Activated CD8-positive, alpha-beta memory T cell treated with anti-CD3 and anti-CD28 coated beads for 36 hours (primary cell): Measurements from ENCODE around the gene PDP2. TPM values are rescaled to one million over a fixed set of nuclear protein-coding genes. Genes with fewer than 3 reads are reported as not detected.

Experiments used
- CTCF ChIA-PET: fragments of 350-600 bp; sonication (Branson Sonifier 250); formaldehyde crosslinking; loops from one replicate; lab custom pipeline; 2021; ENCODE audit warnings: antibody characterized with exemption; lab: Charles Lee
- POLR2A ChIA-PET: fragments of 350-600 bp; sonication (Branson Sonifier 250); formaldehyde crosslinking; loops from one replicate; lab custom pipeline; 2021; ENCODE audit warnings: antibody characterized with exemption; lab: Charles Lee
- total RNA-seq, 2 experiments: library from RNA; stranded (reverse); gene quantifications; one replicate each; pipeline ENCODE4 v1.2.3, GENCODE V29; 2021

The PDP2 gene
- total RNA-seq, 2 experiments from 2014 or later: 28.9 to 30.4 TPM

GRCh38 chr16:66906916-66907836, 26.9 kb downstream of the PDP2 start:
- ChIA-PET POLR2A (no interaction called here), CTCF (interaction anchor here (1.4 to 1.8 kb wide), 3 partner anchors 12 to 15 kb away, joined by 3 to 5 read pairs (median 4); partner anchors contain the start of gene CDH16)

GRCh38 chr16:66908116-66908515, 27.8 kb downstream of the PDP2 start:
- CTCF ChIA-PET: interaction anchor here (1.8 kb wide), 1 partner anchor 13 kb away, joined by 4 read pairs; no protein-coding TSS in a partner anchor
- POLR2A ChIA-PET: no interaction called here

- POLR2A ChIA-PET: no interaction called here
Measured at GRCh38 chr16:66908762-66909559, 28.6 kb downstream of the PDP2 start.

GRCh38 chr16:66910175-66910940, 30.0 kb downstream of the PDP2 start:
- POLR2A ChIA-PET: no interaction called here
- CTCF ChIA-PET: interaction anchor here (1.0 to 2.2 kb wide), 5 partner anchors 10 to 42 kb away, joined by 3 to 8 read pairs (median 3); no protein-coding TSS in a partner anchor

More at GRCh38 chr16:66908762-66909559, 28.6 kb downstream of the PDP2 start:
- CTCF ChIA-PET: interaction anchor here (1.5 to 2.2 kb wide), 2 partner anchors 13 to 41 kb away, joined by 7 to 8 read pairs; no protein-coding TSS in a partner anchor

- ChIA-PET CTCF (interaction anchor here (1.1 to 1.5 kb wide), 3 partner anchors 11 to 18 kb away, joined by 3 read pairs; no protein-coding TSS in a partner anchor), POLR2A (no interaction called here)
Measured at GRCh38 chr16:66911112-66911511, 30.8 kb downstream of the PDP2 start.

GRCh38 chr16:66911801-66912200, 31.5 kb downstream of the PDP2 start:
- ChIA-PET POLR2A (no interaction called here), CTCF (interaction anchor here (0.9 to 1.3 kb wide), 3 partner anchors 17 to 44 kb away, joined by 3 read pairs; no protein-coding TSS in a partner anchor)

- CTCF ChIA-PET: interaction anchor here (1.0 to 1.3 kb wide), 2 partner anchors 21 to 45 kb away, joined by 3 read pairs; partner anchors contain the start of gene CIAO2B
- POLR2A ChIA-PET: no interaction called here
Measured at GRCh38 chr16:66913081-66913480, 32.8 kb downstream of the PDP2 start.

GRCh38 chr16:66913711-66914110, 33.4 kb downstream of the PDP2 start:
- ChIA-PET POLR2A (no interaction called here), CTCF (no interaction called here)

GRCh38 chr16:66914541-66914940, 34.2 kb downstream of the PDP2 start:
- ChIA-PET CTCF (no interaction called here), POLR2A (no interaction called here)

- ChIA-PET CTCF (no interaction called here), POLR2A (no interaction called here)
Measured at GRCh38 chr16:66915041-66915440, 34.7 kb downstream of the PDP2 start.

- CTCF ChIA-PET: no interaction called here
- POLR2A ChIA-PET: no interaction called here
Measured at GRCh38 chr16:66916518-66916917, 36.2 kb downstream of the PDP2 start.

GRCh38 chr16:66917741-66918140, 37.4 kb downstream of the PDP2 start:
- CTCF ChIA-PET: interaction anchor here (1.2 kb wide), 1 partner anchor 11 kb away, joined by 3 read pairs; no protein-coding TSS in a partner anchor
- POLR2A ChIA-PET: no interaction called here

GRCh38 chr16:66918355-66918754, 38.0 kb downstream of the PDP2 start:
- CTCF ChIA-PET: interaction anchor here (1.0 to 2.0 kb wide), 5 partner anchors 10 to 51 kb away, joined by 3 to 8 read pairs (median 3); no protein-coding TSS in a partner anchor
- POLR2A ChIA-PET: no interaction called here

GRCh38 chr16:66918803-66919568, 38.7 kb downstream of the PDP2 start, which contains the start of gene CDH16:
TSS of gene CDH16 (minus strand) at chr16:66918885. CDS start at chr16:66918065, 820 bp downstream.
- ChIA-PET CTCF (interaction anchor here (1.0 to 2.0 kb wide), 5 partner anchors 10 to 52 kb away, joined by 3 to 8 read pairs (median 3); no protein-coding TSS in a partner anchor), POLR2A (interaction anchor here (0.5 kb wide), 1 partner anchor 51 kb away, joined by 4 read pairs; no protein-coding TSS in a partner anchor)

- POLR2A ChIA-PET: interaction anchor here (0.5 kb wide), 1 partner anchor 52 kb away, joined by 4 read pairs; no protein-coding TSS in a partner anchor
- CTCF ChIA-PET: interaction anchor here (1.2 to 2.0 kb wide), 2 partner anchors 24 to 53 kb away, joined by 3 to 8 read pairs; no protein-coding TSS in a partner anchor
Measured at GRCh38 chr16:66919569-66920298, 39.4 kb downstream of the PDP2 start.

- ChIA-PET CTCF (interaction anchor here (2.0 kb wide), 1 partner anchor 25 kb away, joined by 8 read pairs; no protein-coding TSS in a partner anchor), POLR2A (no interaction called here)
Measured at GRCh38 chr16:66920299-66920590, 39.9 kb downstream of the PDP2 start.
